GM19455 (cell line): ENCODE data around the gene DLGAP1.

Experiments used
- ATAC-seq: cut with Tn5 transposase; IDR thresholded peaks from one replicate; pipeline ENCODE4 v1.9.1; 2021; ENCODE audit not compliant: unreplicated experiment

Gene DLGAP1

DNA sequence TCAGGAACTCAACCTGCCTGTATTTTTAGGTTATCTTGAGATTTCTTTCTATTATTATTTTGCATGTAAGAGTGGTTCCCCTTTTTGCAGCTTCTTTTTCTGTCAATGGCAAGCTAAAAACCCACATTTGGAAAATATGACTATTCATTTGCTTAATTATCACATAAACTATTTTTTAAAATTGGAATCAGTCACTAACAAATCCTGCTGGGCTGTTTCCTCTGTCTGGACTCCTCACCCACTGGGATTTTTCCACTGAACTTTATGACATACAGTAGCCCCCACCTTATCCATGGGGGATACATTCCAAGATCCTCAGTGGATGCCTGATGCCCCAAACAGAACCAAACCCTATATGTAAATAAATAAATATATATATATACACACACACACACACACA, 447.3 kb downstream of the DLGAP1 start:
- ATAC-seq, result no peak

GRCh38 chr18:4004183-4004829, 450.8 kb downstream of the DLGAP1 start:
- no peak for ATAC-seq

- no peak for ATAC-seq
Observed at GRCh38 chr18:3998698-3999333, 456.3 kb downstream of the DLGAP1 start.

DNA sequence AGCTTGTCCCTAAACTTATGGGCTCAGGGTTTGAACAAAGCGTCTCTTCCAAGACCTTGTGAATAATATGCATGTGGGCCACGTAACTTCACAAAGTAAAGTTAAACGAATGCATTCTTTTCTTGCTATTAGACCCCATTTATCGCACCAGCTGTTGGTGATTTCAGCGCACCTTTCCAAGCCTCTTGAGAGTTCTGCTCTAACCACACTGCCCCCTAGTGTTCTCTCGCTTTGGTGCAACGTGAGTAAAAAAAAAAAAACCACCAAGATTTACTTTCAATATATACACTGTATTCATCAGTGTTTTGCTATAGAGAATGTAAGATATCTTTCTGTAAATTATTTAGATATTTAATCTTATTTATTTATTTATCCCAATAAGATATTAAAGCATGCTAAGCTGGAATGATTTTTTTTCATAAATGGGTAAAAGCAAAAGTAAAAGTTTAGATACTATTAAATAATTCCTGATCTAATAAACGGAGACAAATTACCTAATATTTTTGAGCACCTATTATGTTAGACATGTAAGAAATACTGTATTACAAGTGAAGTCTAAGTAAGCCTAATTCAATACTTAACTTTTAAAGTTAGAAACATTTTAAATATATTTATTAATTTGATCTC, 459.5 kb downstream of the DLGAP1 start:
- ATAC-seq, result no peak

DNA sequence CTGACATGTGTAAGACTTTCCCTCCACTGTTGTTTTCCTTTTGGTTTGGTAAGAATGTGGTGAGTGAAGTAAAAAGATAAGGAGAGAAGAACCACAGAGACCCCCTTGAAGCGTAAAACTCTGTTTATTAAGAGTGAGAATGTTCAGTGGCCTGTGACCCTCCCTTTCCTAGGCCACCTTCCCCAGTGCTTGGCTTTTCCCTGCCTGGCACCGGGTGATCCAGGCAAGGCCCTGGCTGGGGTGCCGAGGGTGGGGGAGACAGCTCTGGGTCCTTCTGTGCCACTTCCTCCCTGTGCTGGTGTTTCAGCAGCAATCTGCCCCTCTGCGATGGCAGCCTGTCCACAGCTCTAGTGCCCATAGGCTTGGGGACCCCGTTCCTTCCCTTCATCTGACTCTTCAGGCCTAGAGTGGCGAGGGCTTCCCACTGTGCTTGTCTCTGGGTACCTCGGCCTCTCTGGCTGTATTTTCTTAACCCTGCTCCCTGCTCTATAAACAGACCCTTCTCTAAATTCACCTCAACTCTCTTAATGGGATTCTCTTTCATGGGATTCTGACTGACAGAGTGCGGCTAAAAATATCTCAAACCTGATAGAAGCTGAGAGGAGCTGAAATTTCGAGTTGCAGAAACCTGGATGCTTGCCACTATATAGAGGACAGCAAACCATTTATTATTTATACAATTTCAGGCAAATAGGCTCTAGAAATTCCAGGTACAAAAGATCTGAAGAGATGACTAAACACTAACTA, 461.0 kb downstream of the DLGAP1 start:
- no peak for ATAC-seq

- ATAC-seq, result no peak
Observed at GRCh38 chr18:3985664-3986063, 469.4 kb downstream of the DLGAP1 start.

DNA sequence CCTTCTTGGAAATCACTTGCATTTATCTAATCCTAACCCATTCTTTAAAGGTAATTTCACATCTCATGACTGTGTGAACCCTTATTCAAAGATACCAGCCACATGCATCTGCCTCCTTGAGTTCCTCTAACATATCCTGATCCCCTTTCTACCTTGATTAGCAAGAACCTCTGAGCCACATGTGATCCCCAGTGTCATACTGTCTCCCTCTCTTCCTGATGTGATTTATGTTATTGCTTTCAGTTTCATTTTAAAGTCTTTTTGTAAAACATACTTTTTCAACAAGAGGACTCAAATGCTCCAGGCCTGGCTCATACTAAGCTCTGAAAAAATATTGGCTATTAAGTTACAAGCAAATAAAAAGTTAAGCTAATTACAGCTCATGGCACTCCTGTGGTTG, 470.1 kb downstream of the DLGAP1 start:
- no peak for ATAC-seq

- ATAC-seq, result no peak
Observed at GRCh38 chr18:3984163-3984757, 470.8 kb downstream of the DLGAP1 start.

- no peak for ATAC-seq
Observed at GRCh38 chr18:3983351-3983969, 471.6 kb downstream of the DLGAP1 start.

DNA sequence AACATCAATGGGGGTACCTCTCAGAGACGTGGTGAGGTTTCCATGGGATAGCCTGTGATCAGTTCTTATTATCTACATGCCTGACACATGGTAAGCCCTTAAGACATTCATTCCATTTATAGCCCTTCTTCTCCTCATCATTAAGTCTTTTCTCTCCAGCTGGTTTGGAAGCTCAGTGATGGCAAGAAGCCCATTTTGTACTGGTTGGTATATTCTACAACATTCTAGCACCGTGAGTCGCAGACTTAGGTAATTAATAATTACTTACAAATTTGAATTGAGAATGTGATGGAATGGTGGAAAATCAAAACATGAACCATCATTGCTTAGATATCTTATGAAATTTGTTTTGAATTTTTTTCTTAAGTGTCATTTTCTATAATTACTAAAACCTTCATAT, 472.6 kb downstream of the DLGAP1 start:
- no peak for ATAC-seq

DNA sequence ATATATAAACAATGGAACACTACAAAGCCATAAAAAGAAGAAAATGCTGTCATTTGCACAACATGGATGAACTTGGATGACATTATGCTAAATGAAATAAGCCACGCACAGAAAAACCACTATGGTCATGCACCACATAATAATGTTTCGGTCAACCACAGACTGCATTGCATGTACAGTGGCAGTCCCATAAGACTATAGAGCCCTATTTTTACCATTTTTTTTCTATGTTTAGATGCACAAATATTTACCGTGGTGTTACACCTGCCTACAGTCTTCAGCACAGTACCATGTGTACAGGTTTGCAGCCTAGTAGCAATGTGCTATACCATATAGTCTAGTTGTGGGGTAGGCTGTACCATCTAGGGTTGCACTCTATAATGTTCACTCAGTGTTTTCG, 476.1 kb downstream of the DLGAP1 start:
- no peak for ATAC-seq

GRCh38 chr18:3973191-3973850, 481.8 kb downstream of the DLGAP1 start:
- ATAC-seq, result no peak

- ATAC-seq, result no peak
Observed at GRCh38 chr18:3972291-3972930, 482.7 kb downstream of the DLGAP1 start.

DNA sequence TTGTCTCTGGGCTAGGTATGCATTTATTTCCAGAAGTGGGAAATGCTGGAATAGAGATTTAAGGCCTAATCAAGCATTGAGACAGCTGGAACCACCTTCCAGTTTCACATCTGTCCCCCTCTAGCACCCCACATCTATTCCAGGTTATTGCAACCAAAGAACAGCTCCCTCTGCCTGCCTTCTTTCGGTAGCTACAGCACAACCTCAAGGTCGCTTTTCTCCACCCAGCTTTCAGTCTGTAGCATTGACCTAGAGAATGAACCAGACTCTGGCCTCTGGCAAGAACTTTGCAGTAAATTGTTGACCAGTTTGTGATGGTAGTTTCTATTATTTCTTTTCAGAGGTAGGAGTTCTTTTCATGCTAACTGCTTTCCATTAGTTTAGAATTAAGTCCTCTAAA, 484.2 kb downstream of the DLGAP1 start:
- ATAC-seq, result no peak

DNA sequence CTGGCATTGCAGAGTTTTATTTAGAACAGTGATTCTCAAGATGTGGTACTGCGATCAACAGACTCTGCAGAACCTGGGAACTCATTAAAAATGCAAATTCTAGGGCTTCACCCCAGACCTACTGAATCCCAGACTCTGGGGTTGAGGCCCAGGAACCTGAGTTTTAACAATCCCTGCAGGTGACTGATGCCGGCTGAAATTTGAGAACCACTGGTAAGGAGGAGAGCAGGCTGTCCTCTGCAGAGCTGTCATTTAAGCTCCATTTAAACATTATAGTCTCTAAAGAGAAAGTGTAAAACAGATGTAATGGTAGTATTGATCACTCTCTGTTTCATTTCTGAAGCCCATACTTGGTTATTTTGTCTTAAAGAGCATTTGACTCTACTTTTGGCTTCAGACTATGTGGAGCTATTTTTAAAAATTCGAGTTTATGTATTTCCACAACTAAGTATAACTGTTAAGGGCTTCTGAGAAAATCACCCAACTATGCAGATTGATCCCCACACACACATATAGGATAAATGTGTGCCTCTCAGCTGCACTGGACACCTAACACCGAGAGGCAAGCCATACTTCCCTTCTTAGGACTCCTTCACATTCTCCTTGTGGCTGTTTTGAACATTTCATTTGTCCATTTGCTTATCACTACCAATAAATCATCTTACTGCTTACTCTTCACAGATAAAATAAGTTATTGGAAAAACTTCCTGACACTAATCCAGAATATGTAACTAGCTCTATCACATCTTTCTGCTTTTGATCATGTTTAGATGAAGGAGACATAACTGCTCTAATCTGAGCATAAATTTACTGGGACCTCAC, 487.5 kb downstream of the DLGAP1 start:
- ATAC-seq, result no peak

DNA sequence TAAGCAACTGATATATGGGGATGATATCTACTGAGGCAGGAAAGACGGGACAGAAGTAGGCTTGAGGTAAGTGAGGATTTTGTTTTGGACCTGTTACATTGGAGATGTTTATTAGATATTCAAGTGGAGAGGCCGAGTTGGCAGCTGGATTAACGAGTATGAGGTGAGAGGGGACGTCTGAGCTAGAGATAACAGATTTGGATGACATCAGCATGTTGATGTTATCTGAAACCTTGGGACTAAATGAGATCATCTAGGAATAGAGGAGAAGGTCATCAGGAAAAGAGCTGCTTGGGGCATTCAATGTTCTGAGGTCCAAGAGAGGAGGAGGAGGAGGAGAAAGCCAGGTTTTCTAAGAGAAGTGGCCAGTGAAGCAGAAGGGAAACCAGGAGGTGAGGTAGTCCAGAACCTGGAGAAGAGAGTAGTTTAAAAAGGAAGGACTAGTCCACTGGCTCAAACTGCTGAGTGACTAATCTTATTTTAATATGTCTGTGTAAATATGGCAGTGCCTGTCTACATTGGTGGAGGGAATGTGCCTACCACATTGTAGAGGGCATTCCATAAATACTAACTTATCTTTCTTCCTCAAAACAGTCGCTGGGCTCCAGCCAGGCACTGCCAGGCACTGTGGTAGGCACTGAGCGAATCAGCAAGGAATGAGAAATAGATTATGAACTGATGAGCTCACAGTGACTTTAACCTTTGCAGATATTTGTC, 488.3 kb downstream of the DLGAP1 start:
- no peak for ATAC-seq

DNA sequence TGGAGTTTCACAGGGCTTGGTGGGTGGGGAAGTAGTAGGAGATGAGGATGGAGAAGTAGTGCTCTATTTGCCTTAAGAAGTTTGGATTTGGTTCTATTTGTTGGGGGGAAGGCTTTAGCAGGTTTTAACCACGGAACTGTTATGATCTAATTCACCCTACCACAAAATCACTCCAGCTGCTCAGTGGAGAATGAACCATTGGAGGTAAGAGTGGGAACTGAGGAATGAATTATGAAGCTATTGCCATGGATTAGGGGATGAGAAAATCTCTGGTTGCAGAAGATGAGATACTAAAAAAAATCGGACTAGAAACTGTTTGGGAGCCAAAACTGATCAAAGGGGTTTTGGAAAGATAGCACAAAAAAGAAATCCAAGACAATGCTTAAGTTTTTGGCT, 488.9 kb downstream of the DLGAP1 start:
- ATAC-seq, result no peak

- ATAC-seq, result no peak
Observed at GRCh38 chr18:3960977-3961376, 494.1 kb downstream of the DLGAP1 start.

GRCh38 chr18:3960142-3960541, 495.0 kb downstream of the DLGAP1 start:
- ATAC-seq, result no peak
